Fibroblast of mammary gland (primary cell): ENCODE results near the gene DAAM1.

Experiments used
- DNase-seq: peaks from one replicate; pipeline ENCODE4 v3.0.0-alpha.2; 2010; ENCODE audit warnings: low read depth
- H3K4me3 ChIP-seq: 2 replicates; pipeline ENCODE4 v1.5.1; 2011; ENCODE audit warnings: low read depth, mild to moderate bottlenecking, low read length, moderate library complexity; ENCODE audit not compliant: control insufficient read depth
- TF ChIP-seq, protein P1 (sequence below): conservative IDR thresholded peaks from 2 replicates; pipeline ENCODE4 v1.5.1; 2011; ENCODE audit warnings: low read depth, low read length, inconsistent platforms; ENCODE audit not compliant: control insufficient read depth, insufficient read depth

Gene DAAM1

DNA sequence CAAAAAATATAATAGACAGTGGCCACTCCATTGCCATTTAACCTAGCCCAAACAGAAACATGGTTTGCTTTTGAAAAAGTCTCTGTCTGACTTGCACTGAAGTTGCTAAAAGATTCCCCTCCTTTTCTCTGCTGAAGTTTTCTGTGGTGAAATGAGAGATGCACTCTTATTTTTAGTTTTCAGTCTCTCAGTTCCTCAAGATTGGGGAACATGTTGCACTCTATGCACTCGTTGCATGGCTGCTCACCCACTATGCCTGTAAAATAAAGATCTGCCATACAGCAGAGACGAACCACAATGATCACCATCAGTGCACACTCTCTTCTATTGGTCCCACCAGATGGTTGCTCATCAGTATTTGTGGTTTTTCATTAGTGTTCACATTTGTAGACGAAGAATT, 13.1 kb upstream of the DAAM1 start:
- TF ChIP-seq, protein P1, sequence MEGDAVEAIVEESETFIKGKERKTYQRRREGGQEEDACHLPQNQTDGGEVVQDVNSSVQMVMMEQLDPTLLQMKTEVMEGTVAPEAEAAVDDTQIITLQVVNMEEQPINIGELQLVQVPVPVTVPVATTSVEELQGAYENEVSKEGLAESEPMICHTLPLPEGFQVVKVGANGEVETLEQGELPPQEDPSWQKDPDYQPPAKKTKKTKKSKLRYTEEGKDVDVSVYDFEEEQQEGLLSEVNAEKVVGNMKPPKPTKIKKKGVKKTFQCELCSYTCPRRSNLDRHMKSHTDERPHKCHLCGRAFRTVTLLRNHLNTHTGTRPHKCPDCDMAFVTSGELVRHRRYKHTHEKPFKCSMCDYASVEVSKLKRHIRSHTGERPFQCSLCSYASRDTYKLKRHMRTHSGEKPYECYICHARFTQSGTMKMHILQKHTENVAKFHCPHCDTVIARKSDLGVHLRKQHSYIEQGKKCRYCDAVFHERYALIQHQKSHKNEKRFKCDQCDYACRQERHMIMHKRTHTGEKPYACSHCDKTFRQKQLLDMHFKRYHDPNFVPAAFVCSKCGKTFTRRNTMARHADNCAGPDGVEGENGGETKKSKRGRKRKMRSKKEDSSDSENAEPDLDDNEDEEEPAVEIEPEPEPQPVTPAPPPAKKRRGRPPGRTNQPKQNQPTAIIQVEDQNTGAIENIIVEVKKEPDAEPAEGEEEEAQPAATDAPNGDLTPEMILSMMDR = no peak
- H3K4me3 ChIP-seq = no peak overlapping the region
- no peak for DNase-seq

DNA sequence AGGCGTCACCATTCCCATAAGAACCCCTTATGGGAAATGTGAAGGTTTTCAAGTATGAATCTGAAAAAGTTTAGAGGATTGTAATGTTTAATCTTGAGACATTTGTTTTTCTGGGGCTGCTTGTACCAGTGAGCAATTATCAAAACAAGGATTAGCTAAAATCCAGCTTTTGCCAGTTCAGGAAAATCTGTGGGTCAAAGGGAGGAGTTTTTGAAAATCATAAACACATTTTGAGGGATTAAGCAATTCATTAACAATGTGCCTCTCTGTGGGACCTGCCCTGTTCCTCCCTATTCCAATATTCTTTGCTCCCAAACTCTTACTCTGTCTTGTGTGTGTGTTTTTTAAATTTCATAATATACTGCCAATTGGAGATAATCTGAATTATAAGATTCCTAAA, 11.7 kb upstream of the DAAM1 start:
- H3K4me3 ChIP-seq = no peak overlapping the region
- DNase-seq = no peak
- TF ChIP-seq, protein P1 = no peak

DNA sequence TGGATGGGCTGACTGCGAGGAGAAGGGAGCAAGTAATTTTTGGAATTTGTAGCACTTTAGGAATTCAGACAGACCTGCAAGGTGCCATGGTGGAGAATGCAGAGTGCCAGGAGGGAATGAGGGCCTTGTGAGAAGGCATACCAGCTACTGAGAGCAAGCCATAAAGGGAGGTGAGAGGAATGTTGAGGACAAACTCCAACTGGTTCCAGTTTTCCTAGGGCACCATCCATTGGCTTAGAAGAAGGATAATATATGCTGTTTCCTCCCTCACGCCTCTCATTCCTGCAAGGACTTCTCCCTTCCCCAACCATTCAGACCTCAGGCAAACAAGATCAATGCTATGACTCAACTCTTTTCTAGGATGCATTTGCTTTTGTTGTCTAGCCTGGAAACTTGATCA, 11.2 kb upstream of the DAAM1 start:
- H3K4me3 ChIP-seq = no peak overlapping the region
- TF ChIP-seq, protein P1 = no peak
- DNase-seq = no peak

DNA sequence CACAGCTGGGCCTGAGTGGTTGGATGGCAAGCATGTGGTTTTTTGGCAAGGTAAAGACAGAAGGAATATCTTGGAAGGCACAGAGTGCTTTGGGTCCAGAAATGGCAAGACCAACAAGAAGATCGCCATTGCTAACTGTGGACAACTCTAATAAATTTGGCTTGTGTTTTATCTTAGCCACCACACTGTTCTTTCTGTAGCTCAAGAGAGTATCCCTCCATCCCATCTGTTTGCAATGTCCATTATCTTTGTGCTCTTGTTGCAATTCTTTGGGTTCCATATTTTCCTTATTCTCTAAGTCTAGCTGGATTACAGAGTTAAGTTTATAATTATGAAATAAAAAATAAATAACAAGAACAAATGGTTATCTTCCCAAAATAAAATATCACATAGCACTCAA, 6.7 kb upstream of the DAAM1 start:
- no peak overlapping the region for H3K4me3 ChIP-seq
- no peak for DNase-seq
- TF ChIP-seq, protein P1 = no peak

DNA sequence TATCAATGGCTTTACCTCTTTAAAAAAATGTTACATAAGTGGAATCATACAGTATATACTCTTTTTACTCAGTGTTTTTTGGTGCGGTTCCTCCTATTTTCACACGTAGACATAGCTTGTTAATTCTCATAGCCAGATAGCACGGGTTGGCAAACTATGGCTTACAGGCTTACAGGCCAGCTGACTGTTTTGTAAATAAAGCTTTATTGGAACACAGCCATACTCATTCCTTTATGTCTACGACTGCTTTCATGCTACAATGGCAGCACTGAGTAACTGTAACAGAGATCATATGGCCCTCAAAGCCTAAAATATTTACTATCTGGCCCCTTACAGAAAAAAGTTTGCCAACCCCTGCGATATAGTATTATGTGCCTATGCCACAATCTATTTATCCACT, 5.8 kb upstream of the DAAM1 start:
- TF ChIP-seq, protein P1 = no peak
- H3K4me3 ChIP-seq = no peak overlapping the region
- no peak for DNase-seq

DNA sequence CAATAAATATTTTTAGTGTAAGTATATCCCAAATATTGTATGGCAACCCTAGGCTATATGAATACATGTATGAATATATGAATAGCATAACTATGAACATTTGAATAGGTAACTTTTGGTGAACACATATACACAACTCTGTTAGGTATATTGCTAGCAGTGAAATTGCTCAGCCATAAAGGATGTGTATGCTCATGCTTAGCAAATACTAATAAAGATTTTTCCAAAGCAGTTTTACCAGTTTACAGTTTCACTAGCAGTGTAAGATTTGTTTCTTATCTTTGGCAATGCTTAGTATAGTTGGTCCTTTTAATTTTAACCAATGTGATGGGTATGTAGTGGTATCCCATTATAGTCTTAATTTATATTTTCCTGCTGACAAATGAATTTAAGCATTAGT, 5.3 kb upstream of the DAAM1 start:
- no peak for DNase-seq
- TF ChIP-seq, protein P1 = no peak
- no peak overlapping the region for H3K4me3 ChIP-seq

DNA sequence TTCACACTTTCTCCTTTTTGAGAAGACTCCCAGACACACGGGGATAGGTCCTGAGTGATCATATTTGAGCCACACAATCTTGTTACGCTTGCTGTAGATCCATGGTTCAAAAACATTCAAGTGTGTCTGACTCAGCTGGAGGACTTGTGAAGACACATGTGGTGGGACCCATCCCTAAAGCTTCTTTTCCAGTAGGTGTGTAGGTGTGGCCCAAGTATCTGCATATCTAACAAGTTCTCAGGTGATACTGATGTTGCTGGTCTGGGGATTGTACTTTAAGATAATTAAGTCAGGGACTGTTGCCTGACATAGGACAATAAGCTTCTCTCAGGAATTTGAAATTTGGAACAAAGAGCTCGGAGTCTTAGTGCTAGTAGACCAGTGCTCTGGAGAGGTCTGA, 4.1 kb upstream of the DAAM1 start:
- TF ChIP-seq, protein P1 = no peak
- DNase-seq = no peak

More for the DNA sequence above, 4.1 kb upstream of the DAAM1 start:
- no peak overlapping the region for H3K4me3 ChIP-seq
